Mammary epithelial cell (primary cell): Measurements from ENCODE around the gene PRM2.

Experiments
- CTCF ChIP-seq, 2 donors: IDR thresholded peaks in 1 of 2; conservative IDR thresholded peaks in 1 of 2; 2 replicates each; pipeline ENCODE4 v1.5.1; 2011 to 2012; ENCODE audit warnings: inconsistent platforms in 2 of 2, low read length in 2 of 2, mild to moderate bottlenecking in 2 of 2, control low read depth in 1 of 2, low read depth in 1 of 2; ENCODE audit not compliant: insufficient read depth in 1 of 2; ENCODE audit errors: extremely low read depth in 1 of 2
- EZH2 ChIP-seq: IDR thresholded peaks from 2 replicates; pipeline ENCODE4 v1.6.1; 2012; ENCODE audit warnings: low read length, inconsistent platforms, borderline replicate concordance

DNA sequence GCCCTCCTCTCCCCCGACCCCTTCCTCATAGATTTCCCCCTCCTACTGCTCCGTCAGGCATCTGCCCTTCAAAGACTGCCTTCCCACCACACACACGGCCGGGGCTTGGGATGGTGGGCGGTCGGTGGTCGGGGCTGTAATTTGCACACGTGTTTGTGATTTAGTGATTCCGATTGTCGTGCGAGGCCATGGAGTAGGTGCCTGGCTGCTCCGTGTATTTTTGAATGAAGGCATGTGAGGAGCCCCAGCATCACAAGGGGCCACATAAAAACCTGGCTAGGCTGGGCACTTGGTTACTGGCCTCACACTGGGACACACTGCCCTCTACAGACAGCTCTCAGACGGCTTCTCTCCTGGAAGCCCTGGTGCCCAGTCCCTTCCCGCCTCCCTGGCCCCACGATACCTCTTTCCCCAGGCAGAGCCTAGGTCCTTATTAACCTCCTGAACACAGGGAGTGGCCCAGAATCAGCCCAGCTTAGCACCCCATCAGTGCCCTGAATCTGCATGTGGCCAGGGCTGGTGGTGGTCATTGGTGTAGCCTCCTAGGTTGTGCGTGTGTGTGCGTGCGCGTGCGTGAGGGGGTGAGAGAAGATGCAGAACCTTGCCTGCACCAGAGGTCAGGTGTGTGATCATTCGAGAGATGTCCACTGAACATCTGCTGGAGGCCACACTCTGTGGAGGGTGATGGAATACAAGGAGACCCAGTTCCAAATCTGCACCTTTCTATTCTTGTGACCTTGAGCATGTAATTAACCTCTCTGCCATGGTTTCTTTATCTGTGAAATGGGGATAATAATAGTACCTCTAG lies 18.9 kb downstream of the PRM2 start:
- TF ChIP-seq EZH2 (no peak), CTCF (conservative IDR thresholded peaks at IDR 0.05 in 1 of 2, IDR thresholded peaks at IDR 0.05 in 1 of 2; ENCODE audit: extremely low read depth in 1 of 2, insufficient read depth in 1 of 2, low read depth in 1 of 2, low read length in 2 of 2) (peak; percentile 83 to 90)
